GM19455 (cell line): ENCODE measurements around the gene PRR35.

Experiments
- ATAC-seq: cut with Tn5 transposase; IDR thresholded peaks from one replicate; pipeline ENCODE4 v1.9.1; 2021; ENCODE audit not compliant: unreplicated experiment

PRR35 gene

GRCh38 chr16:560204-560700 is at the start of gene PRR35:
Gene PRR35, plus strand, starts transcription at chr16:560394. Its CDS starts 2,901 bp downstream, at chr16:563295.
- ATAC-seq, result no peak

GRCh38 chr16:512802-513201 is 47.4 kb upstream of the PRR35 start:
- ATAC-seq, result no peak

- no peak for ATAC-seq
These were observed 46.2 kb upstream of the PRR35 start for GRCh38 chr16:513950-514349.

- ATAC-seq, result no peak
These were observed 44.8 kb upstream of the PRR35 start for GRCh38 chr16:515175-515938.

GRCh38 chr16:515939-516226 is 44.3 kb upstream of the PRR35 start:
- ATAC-seq, result no peak

- no peak for ATAC-seq
These were observed 43.9 kb upstream of the PRR35 start for GRCh38 chr16:516301-516700.

GRCh38 chr16:518858-519257 is 41.3 kb upstream of the PRR35 start:
- ATAC-seq, result no peak

GRCh38 chr16:519425-519824 is 40.8 kb upstream of the PRR35 start:
- ATAC-seq, result no peak

GRCh38 chr16:519841-520687 is 40.1 kb upstream of the PRR35 start:
- ATAC-seq, result no peak

- ATAC-seq, result no peak
These were observed 39.3 kb upstream of the PRR35 start for GRCh38 chr16:520847-521246.

GRCh38 chr16:521381-522210 is 38.6 kb upstream of the PRR35 start:
- no peak for ATAC-seq

GRCh38 chr16:522320-523096 is 37.7 kb upstream of the PRR35 start:
- no peak for ATAC-seq

- no peak for ATAC-seq
These were observed 37.0 kb upstream of the PRR35 start for GRCh38 chr16:523097-523741.

- ATAC-seq, result no peak
These were observed 35.7 kb upstream of the PRR35 start for GRCh38 chr16:524274-525040.

- no peak for ATAC-seq
These were observed 35.1 kb upstream of the PRR35 start for GRCh38 chr16:525123-525519.

GRCh38 chr16:525520-526180 is 34.5 kb upstream of the PRR35 start:
- no peak for ATAC-seq

GRCh38 chr16:526181-527014 is 33.8 kb upstream of the PRR35 start:
- peak; percentile 9 for ATAC-seq
